Stimulated activated CD8-positive, alpha-beta memory T cell treated with anti-CD3 and anti-CD28 coated beads, Interleukin-2, amount 100 ng/mL, for 48 hours (primary cell): ENCODE measurements around the gene LPIN2.
"Not testable (repeated sequence)": the region's sequence is repeated elsewhere in the genome, so short reads cannot be mapped to it uniquely, and the experiment has no call there.

Experiments
- DNase-seq, 2 donors: peaks; one replicate each; pipeline ENCODE4 v3.0.0-alpha.2; 2020; ENCODE audit warnings: low read depth in 2 of 2

Gene LPIN2

DNA sequence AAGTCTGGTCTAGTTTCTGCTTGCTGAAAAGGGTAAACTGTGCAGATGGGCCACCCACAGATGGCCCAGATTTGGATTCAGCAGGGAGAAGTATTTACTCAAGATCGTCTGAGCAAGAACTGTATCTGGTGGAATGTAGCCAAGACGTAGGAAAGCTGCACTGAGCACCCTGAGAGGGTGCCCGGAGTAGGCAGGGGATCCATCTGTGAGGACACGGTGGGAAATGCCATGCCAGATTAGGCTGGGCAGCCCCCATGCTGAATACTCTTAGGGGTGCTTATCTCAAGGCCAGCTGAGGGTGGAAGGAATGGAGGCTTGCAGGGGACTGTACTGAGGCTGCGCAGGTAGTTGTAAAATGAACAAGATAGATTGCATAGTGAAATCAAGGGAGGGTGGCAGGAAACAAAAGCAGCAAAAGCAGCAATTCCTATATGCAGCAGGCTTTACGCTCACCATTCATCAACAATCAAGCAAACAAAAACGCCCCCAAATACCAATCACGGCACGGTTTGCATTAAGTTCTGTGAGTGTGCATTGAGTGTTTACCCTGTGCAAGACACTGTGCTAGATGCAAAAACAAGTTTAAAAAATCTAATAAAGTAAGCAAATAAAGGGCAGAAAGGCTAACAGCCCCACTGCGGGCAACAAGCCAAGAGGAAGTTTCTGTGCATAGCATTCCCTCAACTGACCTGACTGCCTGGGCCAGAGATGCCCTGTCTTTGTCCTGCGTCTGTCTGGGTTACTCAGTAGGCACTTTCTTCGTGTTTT, 32.2 kb upstream of the LPIN2 start:
- no peak for DNase-seq

DNA sequence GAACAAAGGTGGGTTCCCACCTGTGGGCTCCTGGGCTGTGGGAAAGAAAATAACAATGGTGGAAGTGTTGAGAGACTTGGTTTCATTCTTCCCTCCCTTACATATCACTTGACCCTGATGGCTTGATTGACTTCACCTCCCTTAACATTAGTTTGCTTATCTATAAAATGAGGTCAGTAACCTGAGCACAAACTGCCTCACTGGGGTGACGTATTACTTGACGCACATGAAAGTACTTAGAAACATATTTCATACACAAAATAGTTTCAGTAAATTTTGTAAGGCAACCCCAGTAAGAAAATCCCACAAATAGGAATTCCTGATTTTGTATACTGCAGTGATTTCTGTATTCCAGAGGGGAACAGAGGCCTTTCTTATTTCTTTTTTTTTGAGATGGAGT, 29.4 kb upstream of the LPIN2 start:
- no peak for DNase-seq

DNA sequence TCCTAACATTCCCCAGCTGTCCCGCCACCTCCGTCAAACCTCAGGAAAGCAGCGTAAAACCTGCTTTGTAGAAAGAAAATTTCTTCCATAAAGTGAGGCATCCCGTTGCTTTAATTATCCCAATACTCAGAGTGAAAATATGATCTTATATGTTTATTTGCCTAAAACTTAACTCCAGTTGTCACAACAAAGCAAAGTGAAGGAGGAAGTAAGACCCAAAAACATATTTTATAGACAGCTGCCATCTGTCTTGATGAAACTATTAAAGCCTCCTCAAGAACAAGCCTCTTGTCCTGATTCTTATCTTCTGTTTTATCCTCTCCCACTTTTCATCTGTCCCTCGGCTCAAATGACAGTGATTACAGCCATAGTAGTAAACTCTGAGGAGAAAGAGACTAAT, 28.9 kb upstream of the LPIN2 start:
- DNase-seq, result no peak

DNA sequence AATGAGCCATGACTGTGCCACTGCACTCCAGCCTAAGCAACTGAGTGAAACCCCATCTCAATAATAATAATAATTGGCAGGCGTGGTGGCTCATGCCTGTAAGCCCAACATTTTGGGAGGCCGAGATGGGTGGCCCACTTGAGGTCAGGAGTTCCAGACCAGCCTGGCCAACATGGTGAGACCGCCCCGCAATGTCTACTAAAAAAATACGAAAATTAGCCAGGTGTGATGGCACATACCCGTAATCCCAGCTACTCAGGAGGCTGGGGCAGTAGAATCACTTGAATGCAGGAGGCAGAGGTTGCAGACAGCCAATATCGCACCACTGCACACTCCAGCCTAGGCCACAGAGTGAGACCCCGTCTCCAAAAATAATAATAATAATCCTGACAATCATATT, 27.9 kb upstream of the LPIN2 start:
- DNase-seq, result no peak

GRCh38 chr18:3040173-3040572, 27.2 kb upstream of the LPIN2 start:
- DNase-seq, result no peak

GRCh38 chr18:3037423-3037915, 24.5 kb upstream of the LPIN2 start:
- DNase-seq, result no peak

- DNase-seq, result no peak
These were observed 23.2 kb upstream of the LPIN2 start for GRCh38 chr18:3036108-3036507.

DNA sequence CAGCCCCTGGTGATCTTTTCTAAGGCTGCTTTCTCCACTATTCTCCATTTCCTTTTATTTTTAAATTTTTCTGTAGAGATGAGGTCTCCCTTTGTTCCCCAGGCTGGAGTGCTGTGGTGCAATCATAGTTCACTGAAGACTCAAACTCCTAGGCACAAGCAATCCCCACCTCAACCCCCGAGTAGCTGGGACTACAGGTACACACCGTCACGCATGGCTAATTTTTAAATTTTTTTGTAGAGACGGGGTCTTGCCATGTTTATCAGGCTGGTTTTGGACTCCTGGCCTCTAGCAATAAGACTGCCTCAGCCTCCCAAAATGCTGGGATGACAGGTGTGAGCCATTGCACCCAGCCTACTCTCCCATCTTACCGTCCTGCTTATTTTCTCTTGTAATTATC, 22.7 kb upstream of the LPIN2 start:
- no peak for DNase-seq

GRCh38 chr18:3032721-3033120, 19.8 kb upstream of the LPIN2 start:
- DNase-seq, result no peak

DNA sequence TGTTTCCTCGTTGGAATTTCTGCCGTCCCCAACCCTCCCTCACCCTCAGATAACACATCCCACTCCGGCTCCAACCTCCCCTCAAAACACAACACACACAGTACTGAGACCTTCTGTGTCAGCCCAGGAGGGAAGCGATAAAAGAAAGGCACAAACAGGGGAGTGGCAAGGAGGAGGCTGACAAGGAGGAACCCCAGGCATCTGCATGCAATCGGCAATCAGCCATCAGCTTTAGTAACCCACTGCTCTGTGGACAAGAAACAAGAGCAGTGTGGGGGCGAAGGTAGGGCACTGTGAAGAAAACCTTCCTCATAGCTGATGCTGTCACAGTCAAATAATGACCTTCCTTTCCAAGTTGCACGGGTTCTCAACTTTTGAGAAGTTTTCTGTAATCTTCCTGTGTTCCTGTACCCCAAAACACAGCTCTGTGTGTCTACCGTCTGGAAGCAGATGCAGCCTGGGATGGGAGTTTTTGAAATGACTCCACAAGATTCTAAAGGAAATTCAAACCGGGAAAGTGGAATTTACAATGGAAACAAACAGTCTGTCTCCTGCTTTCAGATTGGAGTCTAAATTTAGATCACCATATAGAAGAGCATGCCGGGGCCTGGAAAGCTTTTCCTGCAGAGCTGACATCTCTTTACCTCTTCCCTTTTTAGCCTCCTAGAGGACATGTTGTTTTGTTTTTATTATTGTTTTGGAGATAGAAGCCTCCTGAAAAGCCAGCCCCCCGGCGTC, 16.4 kb upstream of the LPIN2 start:
- no peak for DNase-seq

GRCh38 chr18:3028115-3028514, 15.2 kb upstream of the LPIN2 start:
- DNase-seq, result not testable (repeated sequence)

DNA sequence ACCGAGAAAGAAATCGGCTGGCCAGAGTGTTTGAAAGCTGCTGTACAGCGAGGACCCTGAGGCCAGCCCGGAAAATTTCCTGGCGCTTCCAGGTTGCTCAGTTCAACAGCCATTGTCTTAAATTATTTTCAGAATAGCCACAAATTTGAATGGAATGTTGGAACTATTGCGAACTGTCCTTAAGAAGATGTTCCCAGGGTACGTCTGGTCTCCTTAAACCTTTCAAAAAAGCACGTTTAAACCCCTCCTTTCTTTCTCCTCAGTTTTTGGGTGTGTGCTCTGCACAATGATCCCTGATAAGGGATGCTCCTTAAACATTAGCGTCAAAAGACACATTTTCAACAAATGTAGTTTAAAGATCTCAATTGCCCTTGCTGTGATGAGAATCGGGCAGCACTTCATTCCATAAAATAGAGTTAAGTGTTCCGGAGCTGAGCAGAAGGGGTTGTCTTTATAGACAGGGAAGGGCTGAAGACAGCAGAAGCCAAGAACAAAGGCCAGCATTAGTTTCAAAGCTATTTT, 14.5 kb upstream of the LPIN2 start:
- no peak for DNase-seq

DNA sequence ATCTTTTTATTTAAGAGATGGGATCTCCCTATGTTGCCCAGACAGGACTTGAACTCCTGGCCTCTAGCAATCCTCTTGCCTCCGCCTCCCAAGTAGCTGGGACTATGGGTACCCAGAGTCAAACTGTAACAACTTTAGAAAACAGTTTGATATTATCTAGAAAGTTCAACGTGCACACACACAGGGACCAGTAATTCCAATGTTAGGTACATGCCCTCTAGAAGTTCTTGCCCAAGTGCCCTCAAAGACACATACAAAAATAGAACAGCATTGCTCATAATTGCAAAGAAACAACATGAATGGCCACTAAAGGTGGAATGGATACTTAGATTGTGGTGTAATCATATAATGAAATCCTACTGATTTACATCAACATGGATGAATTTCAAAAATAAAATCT, 12.6 kb upstream of the LPIN2 start:
- DNase-seq, result no peak

DNA sequence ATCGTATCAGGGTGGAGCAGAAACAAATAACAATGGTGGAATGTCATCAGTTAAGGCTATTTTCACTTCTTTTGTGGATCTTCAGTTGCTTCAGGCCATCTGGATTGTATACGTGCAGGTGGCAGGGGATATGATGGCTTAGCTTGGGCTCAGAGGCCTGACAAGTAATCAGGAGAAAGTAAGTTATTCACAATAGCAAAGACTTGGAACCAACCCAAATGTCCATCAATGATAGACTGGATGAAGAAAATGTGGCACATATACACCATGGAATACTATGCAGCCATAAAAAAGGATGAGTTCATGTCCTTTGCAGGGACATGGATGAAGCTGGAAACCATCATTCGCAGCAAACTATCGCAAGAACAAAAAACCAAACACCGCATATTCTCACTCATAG, 10.7 kb upstream of the LPIN2 start:
- DNase-seq, result not testable (repeated sequence)

GRCh38 chr18:3016585-3017297, 3.8 kb upstream of the LPIN2 start:
- DNase-seq, result no peak

- DNase-seq, result no peak
These were observed 2.9 kb upstream of the LPIN2 start for GRCh38 chr18:3015851-3016250.

DNA sequence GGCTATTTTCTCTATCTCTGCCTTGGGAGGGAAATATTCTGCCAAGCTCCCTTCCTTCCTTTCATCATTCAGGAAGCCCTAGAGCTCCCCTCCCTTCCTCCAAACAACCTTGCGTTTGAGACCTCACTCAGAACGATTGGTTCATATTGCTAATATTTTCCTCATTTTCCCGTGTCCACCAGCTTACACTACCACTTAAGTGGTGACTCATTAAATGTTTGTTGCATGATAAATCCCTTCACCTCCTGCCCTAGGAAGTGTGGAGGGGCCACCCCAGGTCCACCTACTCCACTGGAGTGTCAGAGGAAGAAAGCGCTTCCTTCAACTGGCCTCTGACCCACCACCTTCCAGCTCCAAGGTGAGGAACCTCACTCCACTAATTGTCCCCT, 2.3 kb upstream of the LPIN2 start:
- no peak for DNase-seq

GRCh38 chr18:3014503-3015203, 1.7 kb upstream of the LPIN2 start:
- no peak for DNase-seq

- DNase-seq, result peak; percentile 31 to 32
These were observed 564 bp downstream of the LPIN2 start for GRCh38 chr18:3012136-3013023.

GRCh38 chr18:3010086-3010485, 2.9 kb downstream of the LPIN2 start:
- DNase-seq, result no peak

- no peak for DNase-seq
These were observed 4.4 kb downstream of the LPIN2 start for GRCh38 chr18:3008541-3008940.
